ENCODE measurements around the gene PPP2R5C.

PPP2R5C gene

DNA sequence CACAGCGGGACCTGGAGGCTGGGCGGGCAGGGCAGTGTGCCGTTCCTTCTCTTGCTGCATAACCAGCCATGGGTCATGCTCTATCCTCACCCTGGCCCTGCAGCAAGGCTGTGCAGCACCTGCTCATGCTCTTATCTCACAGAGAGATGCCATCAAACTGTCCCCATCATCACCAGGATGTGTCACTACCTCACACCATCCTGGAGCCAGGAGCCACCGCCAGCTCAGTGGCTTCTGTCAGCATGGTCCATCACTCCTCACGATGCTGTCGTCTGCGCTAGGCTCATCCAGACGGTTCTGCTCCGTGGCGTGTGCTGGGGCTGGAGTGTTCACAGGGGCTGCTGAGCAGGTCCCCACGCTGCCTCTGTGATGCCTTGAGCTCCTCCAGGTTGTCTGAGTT lies 125.7 kb downstream of the PPP2R5C start:
- no peak for DNase-seq (ENCODE audit: low spot score)

DNA sequence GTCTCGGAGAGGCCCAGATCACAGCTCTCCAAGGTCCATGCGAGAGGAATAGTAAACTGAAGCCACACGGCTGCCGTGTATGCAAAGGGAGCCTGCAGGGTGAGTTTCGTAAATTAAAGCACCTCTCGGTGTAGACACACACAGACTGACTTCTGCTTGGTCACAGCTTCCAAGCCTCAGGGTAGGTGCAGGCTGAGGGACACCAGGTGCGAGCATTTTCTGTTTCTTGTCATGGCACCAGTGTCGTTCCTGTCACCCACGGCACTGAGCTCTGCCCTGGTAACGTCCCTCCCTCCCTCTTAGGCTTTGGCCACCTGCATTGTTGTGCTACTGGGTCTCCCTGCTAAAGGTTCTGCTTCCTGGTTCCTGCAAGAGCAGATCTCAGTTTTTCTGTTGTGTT lies 126.7 kb downstream of the PPP2R5C start:
- no peak for DNase-seq (ENCODE audit: low spot score)

DNA sequence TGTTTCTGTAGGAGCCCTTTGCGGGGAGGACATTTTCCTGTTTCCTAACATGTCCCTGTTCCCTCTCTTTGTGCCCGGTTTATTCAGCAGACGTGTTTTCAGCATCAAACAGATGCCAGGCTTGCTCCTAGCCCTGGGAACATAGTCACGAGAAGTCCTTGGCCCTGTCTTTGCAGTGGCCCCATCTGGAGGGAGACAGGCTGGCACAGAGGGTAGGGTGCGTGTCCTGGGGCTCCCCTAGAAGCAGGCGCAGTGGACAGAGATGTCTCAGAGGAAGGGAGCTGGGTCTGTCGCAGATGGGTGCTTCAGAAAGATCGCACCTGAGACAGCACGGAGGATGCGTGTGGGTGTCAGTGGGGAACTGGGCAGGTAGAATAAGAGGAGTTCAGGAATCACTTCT lies 127.9 kb downstream of the PPP2R5C start:
- DNase-seq (ENCODE audit: low spot score): no peak

DNA sequence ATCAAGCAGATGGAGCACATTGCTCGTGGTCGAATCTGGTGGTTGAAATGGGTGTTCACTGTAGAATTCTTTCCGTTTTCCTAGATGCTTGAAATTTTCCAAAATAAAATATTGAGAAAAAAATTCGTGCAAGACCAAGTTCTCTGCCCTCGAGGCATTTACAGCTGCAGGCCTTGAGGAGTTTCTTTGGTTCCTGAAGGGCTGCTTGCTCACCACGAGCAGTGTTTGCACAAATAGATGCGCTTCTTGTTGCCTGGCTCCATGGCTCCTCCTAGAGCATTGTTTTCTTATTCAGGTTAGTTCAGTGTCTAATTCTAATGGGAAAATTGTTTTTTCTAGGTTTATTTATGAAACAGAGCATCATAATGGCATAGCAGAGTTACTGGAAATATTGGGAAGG lies 128.4 kb downstream of the PPP2R5C start:
- no peak for DNase-seq (ENCODE audit: low spot score)

DNA sequence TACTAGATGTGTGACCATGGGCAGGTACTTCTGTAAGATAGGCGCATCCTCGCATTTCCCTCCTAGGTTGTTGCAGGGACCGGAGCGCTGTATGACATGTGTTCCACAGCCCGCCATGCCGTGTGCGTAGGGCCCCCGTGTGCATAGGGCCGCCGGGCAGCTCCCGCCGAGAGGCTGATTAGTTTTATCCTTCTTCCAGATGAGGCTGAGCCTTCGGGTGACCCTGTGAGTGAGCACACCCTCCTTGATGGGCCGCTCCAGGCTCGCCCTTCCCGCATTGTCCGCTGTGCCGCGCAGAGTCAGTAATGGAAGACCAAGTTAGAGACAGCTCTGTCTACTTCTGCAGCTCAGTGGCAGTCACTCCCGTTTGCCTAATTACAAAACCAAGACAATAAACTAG lies 130.0 kb downstream of the PPP2R5C start:
- no peak for DNase-seq (ENCODE audit: low spot score)

DNA sequence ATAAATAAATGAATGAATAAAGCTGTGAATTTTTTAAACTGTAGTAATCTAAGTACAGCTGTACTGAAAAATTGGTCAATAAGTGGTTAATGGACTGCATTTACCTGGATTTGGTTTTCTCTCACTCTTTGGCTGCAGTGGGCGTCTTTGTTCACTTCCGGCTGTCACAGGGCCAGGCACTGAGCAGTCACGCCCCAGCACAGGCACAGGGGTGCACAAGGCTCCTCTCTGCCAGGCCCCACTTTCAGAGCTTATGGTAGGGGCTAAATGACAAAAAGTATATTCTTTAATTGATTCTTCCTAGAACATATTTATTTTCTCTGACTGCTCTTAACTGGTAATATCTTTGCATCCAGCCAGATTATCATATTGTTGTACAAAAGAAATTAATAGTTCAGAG lies 132.2 kb downstream of the PPP2R5C start:
- no peak for DNase-seq (ENCODE audit: low spot score)

DNA sequence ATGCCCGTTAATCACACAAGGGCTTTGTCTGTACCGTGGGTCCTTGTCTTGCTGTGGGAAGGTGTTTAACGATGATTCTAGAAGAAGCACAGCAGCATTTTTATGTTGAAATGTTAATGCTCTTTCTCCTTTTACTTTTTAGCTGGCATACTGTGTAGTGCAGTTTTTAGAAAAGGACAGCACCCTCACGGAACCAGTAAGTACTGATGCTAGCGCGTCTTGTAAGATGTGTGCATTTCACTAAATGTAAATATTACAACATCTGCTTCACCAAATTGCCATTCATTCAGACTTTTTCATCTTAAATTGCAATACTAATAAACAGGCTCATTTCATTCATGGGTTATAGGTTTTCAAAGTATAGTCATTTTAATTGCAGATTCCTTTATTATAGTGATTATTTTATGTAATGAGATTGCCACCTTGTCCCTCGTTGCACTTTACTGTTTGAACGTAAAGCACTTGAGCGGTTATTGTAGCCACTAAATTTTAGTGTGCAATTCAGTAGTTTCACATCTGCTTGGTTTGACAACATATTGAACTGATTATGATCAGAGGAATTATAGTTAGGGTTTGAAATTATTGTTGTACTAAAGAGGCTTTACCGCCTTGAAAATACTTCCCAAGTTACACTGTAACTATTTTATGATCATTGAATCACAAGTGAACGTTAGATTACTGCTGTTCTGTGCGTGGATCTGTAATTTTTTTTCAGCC lies 133.0 kb downstream of the PPP2R5C start:
- no peak for DNase-seq (ENCODE audit: low spot score)

DNA sequence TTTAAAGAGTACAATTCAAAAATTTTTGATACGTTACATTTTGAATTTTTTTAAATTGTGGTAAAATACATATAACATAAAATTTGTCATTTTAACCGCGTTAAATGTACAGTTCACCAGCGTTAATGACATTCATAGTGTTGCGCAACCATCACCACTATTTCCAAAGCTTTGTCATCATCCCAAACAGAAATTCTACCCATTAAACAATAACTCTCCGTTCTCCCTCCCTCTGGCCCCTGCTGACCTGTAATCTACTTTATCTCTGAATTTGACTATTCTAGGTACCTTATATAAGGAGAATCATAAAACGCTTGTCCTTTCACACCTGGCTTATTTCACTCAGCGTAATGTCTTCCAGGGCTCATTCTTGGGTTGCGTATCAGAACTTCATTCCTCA lies 133.7 kb downstream of the PPP2R5C start:
- DNase-seq (ENCODE audit: low spot score): no peak

DNA sequence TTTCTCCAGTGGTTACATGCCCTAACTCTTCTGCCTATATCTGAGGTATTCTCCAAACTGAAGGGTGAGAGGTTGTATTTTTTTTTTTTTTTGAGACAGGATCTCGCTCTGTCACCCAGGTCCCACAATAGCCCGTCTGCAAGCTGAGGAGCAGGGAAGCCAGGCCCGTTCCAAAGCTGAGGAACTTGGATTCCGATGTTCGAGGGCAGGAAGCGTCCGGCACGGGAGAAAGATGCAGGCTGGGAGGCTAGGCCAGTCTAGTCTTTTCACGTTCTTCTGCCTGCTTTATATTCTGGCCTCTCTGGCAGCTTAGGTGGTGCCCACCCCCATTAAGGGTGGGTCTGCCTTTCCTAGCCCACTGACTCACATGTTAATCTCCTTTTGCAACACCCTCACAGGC lies 135.8 kb downstream of the PPP2R5C start:
- DNase-seq (ENCODE audit: low spot score): no peak

DNA sequence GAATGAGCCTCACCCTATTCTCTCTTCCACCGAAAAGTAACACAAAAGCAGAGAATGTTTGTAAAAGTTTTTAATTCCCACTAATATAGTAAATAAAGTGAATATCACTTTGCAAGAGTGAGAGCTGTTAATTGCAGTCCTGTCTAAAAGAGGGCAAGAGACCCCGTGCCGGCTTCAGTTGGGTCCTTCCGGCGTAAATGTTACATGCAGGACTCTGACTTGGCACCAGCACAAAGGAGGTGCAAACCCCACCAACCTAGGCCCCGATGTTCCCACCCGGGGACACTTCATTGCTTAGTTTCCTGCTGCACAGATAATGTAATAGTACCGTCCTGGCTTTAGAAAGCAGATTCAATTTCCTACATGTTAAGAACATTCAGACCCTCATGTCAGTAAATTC lies 136.9 kb downstream of the PPP2R5C start:
- no peak for DNase-seq (ENCODE audit: low spot score)

DNA sequence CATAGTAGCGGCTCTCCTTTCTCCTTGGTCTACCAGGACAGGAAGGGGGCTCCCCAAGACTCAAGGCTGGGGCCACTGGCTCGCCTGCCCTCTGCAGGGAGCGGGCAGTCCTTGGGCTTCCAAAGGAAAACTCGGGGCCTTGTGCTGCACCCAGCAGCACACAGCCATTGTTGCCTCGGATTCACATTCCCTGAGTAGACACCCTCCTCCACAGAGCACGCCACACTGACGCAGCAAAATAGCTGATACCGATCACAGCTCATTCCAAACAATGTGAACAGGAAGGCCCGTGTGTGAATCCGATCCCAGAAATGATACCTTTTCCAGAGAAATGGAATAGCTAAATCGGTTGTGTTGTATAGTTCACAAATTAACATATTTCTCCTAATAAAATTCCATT lies 137.8 kb downstream of the PPP2R5C start:
- DNase-seq (ENCODE audit: low spot score): no peak

DNA sequence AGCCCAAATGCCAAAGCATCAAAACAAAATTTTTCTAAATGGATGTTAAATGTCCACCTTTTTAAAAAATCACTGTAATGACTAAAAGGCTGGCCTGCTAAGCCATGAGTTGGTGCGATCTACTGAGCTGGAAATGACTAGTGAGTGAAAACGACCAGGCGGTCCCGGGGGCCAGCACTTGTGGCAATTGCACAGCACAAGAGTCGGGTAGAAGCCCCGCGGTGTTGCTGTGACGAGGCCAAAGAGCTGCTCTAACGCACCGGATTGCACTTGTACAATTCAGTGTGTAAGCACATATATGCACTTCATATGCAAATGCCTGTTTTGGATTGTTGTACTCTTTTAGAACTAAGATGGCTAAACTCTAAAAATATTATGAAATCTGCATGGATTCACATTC lies 138.7 kb downstream of the PPP2R5C start:
- DNase-seq (ENCODE audit: low spot score): no peak

DNA sequence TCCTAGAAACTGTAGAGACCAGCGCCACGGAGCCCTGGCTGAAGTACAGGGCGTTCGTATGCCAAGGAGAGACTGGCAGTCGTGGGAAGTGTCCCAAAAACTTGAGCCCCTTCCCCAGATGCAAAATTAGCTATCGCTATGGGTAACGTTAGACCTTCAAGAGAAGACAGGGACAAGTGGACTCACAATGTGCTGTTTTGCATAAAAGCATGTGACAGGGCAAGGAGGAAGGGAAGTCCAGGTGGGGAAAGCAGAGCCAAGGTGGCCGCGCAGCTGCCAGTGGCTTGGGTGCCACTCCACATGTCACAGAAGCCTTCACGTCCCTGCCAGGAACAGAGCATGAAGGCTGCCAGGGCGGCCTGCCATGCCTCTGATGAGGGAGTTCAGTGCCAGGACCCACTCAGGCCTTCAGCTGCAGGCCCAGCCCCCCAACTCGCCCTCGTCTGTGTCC lies 141.6 kb downstream of the PPP2R5C start:
- DNase-seq (ENCODE audit: low spot score): no peak

DNA sequence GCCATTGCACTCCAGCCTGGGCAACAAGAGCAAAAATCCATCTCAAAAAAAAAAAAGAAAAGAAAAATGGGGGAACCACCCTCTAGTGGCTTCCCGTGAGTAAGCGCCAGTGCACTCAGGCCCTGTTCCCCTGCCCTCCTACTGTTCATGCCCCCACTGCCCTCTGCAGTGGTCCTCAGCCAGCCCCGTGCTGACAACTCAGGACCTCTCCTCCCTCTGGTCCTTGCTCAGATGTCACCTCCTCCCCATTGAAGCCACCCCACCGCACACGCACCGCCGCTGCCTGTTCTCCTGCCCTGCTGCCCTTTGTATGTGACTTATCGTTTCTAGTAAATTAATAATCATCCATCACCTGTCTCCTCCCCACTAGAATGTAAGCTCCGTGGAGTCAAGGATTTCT lies 144.1 kb downstream of the PPP2R5C start:
- DNase-seq (ENCODE audit: low spot score): no peak

DNA sequence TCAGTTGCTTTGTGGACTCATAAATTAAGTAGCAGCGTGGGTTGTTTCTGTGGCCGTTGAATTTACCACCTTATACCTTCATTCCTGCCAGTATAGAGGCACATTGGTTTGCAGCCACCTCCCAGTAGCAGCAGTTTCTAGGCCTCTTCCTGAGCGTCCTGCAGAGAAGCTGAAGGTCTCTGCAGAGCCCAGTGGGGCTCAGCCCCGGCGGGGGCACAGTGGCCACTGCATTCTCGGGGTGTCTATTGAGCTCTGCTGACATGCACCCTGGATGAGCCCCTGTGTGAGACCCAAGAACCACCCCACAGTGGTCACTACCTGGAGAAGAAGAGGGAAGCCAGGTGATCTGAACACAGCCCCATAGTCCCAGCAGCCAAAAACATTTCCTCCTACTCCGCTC lies 145.1 kb downstream of the PPP2R5C start:
- DNase-seq (ENCODE audit: low spot score): no peak

DNA sequence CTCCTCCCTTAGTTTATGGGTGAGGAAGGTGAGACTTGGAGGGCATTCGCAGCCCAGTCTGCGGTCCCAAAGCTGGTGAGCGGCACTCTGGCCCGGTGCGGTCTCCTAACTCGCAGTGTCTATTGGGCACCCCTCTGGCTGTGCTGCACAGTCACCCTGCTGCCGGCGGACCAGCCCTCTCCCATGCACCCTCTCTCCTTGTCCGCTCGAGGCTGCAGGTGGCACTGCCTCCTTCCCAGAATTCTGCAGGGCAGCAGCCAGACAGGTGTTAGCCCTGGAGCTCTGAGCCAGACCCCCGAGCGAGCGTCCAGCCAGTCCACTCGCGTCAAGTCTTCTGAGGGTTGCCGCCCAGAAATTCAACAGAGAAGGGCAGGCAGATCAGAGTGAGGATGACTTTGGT lies 146.1 kb downstream of the PPP2R5C start:
- no peak for DNase-seq (ENCODE audit: low spot score)

DNA sequence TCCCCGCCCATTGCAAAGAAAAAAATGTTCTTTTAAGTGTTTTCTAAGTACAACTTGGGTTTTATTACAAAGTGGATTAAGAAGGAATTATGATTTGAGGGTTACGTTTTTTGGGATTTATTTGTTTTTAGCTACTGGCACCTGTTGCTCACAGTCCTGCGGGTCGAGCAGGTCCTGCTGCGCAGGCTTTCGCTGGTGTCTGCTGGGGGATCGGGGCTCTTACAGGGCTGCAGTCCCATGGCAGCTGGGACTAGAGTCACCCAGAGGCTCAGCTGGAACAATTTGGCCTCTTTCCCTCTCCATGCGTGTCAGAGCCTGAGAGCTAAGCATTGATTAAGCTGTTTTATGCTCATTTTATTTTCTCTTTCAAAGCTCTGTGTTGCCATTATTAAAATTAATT lies 147.3 kb downstream of the PPP2R5C start:
- no peak for DNase-seq (ENCODE audit: low spot score)

DNA sequence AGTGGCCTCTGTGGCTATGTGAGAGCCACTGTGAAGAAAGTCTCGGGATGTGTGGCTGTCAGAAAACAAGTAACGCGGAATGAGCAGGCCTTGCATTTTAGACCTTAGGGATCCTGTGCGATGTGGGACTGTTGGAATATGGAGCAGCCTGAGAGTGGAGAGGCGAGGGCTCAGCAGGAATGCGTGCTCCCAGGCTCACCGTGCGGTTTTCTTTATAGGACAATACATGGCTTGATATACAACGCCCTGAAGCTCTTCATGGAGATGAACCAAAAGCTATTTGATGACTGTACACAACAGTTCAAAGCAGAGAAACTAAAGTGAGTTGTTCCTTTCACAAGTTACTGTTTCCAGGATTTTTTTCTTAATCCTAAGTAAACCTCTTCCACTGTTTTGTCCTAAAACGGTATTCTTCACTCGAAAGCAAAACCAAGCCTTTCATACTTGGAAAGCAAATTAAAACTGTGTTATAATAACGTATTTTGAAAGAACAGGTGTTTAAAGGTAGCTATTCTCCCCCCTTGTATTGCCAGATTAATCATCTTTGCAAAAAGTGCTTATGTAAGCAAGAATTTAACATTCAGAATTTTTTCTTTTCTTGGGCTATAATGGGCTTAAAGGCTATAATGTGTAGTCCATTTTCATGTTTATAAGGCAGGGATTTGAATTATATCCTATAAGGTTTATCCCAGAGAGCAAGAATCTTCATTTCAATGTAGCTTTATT lies 148.0 kb downstream of the PPP2R5C start:
- DNase-seq (ENCODE audit: low spot score): no peak

DNA sequence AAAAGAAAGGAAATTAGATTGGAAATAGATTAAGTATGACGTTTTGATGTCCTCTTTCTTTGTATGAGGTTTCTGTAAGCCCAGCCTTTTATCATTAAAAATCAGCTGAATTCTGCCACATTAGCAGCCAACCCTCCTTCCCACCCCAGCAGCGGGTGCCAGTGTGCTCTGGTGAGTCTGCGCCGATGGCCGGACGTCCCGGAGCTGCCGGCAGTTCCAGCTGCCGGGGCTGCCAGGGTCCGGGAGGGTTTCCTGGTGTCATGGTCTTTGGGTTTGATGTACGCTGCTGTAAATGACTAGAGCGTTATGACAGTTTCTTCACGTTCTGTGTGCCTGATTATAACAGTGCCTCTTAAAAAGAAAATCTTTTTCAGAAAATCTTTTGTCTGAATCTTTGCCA lies 151.3 kb downstream of the PPP2R5C start:
- DNase-seq (ENCODE audit: low spot score): no peak

DNA sequence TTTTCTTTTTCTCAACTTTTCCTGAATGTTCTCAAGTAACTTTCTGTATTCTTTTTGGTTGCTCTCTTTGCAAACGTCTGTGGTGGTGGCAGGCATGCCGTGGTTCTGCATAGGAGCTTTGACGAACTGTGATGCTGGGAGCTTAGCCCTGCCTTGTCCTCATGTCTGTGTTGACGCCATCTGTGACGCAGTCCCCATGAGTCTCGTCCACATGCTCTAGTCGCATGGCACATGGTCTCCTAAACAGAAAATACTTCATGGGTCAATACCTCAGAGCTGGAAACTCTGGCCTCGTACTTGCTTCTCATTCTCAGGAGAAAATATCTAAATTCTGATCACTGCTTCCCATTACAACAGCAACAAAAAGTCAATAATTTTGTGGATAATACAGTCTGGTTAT lies 152.6 kb downstream of the PPP2R5C start:
- no peak for DNase-seq (ENCODE audit: low spot score)

DNA sequence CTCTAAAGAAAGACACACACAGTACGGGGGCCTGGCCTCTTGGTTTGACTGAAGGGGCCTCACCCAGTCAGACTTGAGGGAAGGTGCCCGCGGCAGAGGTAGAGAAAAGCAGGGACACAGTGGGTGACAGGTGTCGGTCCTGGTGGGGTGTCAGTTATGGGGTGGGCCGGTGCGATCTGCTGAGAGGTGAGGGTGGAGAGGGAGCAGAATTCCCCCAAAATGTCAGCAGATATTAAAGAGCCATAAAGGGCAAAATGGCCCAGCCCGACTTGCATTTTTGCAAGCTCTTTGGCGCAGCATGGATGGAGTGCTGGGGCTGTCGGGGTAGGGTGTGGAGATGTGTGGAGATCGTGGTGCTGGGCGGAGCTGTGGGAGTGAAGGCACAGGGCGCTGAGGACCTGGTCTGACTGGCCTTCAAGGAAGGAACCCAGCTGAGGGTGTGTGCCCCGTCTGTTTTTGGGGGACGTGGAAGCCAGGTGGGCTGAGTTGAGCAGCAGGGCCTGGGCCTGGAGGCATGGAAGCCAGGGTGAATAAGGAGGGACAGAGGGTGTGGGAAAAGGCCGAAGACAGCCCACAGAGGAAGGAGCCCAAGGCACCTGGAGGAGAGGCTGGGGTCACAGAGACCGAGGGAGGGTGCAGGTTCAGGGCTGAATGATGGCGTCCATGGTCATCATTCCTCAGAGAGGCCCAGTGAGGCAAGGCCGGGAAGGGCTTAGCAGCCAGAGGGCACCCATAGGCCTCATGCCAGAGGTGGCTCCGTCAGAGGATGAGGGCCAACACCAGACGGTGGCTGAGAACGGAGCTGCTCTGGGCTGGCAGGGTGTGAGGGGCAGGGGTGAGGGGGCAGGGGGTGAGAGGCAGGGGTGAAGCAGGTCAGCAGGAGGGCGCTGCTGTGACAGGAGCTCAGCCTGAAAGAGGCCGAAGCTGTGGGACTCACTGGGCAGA lies 154.6 kb downstream of the PPP2R5C start:
- DNase-seq (ENCODE audit: low spot score): no peak

DNA sequence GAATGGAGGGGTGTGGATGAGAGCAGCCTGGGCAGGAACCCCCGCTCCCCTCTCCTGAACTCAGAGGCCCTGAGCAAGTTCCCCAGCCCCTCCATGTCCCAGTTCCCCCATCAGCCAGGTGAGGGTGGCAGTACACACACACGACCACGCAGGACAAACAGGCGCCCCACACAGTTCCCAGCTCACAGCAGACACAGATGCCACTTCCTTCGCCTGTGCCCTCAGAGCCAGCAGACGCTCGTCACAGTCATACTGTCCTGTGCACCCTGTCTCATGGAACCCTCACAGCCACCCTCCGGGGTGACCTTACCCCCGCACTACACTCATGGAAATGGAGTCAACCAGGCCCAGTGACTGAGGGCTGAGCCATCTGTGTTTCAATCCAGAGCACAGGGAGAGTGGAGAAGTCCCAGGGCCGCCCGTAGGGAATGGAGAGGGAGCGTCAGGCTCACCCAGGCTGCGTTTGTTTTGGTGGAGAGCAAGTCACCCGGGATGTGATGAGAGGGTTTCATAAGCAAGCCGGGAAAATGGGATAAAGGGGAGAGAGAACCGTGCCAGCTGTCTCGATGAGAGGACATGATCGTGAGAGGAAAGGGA lies 155.4 kb downstream of the PPP2R5C start:
- no peak for DNase-seq (ENCODE audit: low spot score)
